HG02973 (cell line): ENCODE results near the gene PIK3C2B.

Experiments used
- ATAC-seq: cut with Tn5 transposase; IDR thresholded peaks from one replicate; pipeline ENCODE4 v1.9.1; 2021; ENCODE audit warnings: moderate library complexity; ENCODE audit not compliant: unreplicated experiment

The PIK3C2B gene

GRCh38 chr1:204461331-204462228 is 33.0 kb downstream of the PIK3C2B start:
- no peak for ATAC-seq

- no peak for ATAC-seq
Measured at GRCh38 chr1:204460346-204460745, 34.3 kb downstream of the PIK3C2B start.

DNA sequence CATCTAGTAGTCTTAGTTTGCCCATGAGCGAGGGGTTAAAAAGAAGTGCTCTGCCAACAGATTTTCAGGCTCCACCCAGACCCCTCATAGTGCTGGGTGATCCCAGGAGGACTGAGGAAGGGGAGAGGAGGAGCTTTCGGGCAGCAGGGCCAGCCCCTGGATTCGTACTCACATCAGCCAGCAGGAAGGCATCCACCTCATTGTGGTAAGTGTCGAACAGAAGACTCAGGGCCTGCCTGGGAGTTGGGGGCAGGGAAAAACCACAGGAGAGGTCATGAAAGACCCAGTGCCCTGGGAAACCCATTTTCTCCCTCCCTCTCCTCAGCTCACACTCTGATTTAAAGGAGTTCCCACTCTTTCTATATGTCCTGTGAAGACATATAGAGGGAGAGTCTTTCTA is 34.9 kb downstream of the PIK3C2B start:
- ATAC-seq, result no peak

DNA sequence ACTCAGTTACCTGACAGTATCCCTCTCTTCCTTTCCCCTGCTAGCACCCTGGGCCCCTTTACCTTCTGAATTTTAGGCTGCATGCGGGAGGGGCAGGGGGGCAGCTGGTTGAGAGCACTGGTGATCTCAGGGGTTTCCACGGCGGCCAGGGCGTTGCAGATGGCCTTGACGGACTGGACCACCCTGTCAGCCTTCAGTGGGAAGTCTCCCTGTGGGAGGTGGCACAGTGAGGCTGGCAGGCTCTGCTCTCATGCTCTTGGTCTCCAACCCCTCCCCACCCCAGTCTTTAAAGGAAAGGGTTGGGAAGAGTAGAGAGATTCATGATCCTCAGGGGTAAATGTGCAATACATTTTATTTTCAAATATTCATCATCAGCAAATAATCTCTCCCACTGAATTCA is 36.9 kb downstream of the PIK3C2B start:
- no peak for ATAC-seq

DNA sequence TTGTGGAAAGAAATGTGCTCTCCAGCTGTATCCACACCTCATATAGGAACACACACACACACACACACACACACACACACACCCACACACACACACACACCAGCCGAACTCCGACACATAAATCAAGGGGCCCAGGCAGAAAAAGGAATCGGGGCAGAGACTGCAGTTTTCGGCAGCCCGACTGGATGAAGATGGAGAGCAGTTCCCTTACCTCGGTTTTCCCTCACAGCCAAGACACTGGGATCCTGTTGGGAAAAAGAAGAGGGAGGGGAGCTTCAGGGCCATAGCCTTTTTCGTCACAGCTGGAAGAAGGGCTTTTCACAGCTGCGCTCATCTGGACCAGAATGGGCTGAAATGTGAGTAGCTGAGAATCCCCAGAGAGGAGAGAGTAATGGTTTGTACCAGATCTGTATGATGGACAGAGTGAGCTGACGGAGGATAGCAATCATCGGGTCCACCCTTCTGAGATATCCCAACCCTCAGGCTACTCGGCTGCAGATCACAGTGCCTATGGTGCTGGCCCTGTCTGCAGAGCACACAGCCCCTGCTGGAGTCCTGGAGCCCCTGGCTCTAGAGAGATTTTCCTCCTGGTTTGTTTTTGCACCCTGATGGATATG is 37.7 kb downstream of the PIK3C2B start:
- no peak for ATAC-seq

GRCh38 chr1:204455831-204456145 is 38.8 kb downstream of the PIK3C2B start:
- ATAC-seq, result no peak

- no peak for ATAC-seq
Measured at GRCh38 chr1:204455063-204455830, 39.4 kb downstream of the PIK3C2B start.

GRCh38 chr1:204454476-204454875 is 40.1 kb downstream of the PIK3C2B start:
- ATAC-seq, result no peak

GRCh38 chr1:204453141-204453772 is 41.3 kb downstream of the PIK3C2B start:
- ATAC-seq, result peak; percentile 61

DNA sequence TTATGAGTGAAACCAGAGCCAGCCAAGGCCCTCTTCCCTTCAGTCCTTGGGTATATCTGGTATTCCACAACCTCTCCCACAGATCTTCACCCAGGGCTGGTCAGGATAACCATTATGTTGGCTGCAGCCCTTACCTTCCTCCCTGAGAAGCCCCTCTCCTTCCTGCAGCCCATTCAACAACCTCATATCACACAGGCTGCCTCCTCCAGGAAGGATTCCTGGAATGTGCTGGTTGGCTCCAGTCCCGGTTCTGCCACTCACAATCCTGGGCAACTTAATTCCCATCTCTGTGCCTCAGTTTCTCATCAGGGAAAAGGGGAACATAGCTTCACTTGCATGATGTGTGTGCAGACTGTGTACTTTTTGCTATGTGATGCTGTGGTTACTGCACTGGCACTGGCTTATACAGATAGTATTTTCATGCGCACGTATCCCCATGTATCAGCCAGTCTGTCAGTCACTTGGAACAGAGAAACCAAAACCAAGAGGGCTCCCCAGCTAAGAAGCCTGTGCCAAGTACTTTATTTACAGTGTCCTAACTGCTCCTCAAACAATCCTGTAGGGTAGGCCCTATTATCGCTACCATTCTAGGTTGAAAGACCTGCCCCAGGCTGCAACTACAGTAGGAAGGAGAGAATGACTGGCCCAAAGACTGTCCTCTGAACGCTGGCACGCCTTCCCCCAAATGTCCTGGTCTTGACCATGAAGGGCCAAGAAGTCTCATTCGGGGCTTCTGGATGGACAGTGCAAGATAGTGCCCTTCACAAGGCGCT is 43.1 kb downstream of the PIK3C2B start:
- ATAC-seq, result no peak

GRCh38 chr1:204450461-204451257 is 43.9 kb downstream of the PIK3C2B start:
- ATAC-seq, result no peak

GRCh38 chr1:204449678-204450280 is 44.8 kb downstream of the PIK3C2B start:
- ATAC-seq, result no peak

GRCh38 chr1:204448991-204449677 is 45.5 kb downstream of the PIK3C2B start:
- ATAC-seq, result no peak

GRCh38 chr1:204448344-204448964 is 46.2 kb downstream of the PIK3C2B start:
- ATAC-seq, result no peak

GRCh38 chr1:204447736-204448135 is 46.9 kb downstream of the PIK3C2B start:
- ATAC-seq, result no peak

DNA sequence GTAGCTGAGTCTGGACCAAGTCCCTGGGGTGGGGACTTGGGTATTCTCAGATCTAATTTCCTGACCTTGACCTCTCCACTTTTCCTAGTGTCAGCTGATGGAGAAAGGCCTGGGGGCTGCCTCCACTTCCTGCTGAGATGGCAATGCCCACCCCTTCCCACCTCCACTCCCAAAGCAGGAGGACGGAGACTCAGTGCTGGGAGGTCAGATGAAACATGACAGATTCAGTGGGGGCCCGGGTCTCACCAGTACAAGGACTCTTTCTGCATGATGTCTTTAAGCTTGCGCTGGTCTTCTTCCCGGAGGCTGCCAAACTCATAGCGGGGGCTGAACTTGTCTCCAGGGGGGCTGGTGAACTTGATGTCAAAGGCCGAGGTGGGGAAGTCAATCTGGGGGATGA is 47.4 kb downstream of the PIK3C2B start:
- no peak for ATAC-seq

DNA sequence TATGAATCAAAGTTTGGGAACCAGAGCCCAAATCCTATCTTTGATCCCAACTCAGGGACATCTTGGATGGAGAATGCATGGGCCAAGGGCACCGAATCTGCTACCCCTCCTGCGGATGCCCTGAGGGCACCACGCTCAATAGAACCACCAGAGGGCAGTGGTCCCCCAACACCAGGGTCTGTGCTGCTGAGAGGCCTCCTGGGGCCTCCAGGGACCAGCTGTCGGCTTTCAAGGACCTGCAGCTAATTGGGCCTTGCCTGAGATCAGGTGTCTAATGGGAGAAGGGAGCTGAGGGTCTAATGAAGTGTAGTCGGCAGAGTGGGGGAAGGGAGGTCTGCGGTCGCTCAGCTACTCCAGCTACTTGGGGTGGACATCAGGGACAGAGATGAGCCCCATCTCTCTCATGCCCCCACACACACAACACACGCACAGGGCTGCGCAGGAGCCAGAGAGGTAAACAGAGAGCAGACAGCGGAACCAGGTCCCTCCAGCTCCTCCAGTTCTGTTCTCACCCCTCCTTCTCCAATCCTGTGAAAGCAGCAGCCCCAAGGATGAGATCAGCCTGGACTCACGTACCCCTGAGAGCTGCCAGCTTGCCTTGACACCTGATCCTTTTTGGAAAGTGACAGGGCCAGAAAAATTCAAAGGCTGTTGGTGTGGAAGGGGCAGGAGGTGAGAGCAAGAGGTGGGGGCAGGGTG is 48.0 kb downstream of the PIK3C2B start:
- ATAC-seq, result no peak
